MM.1S (cell line): ENCODE measurements around the gene PDIA3.

Source experiments
- CTCF ChIP-seq: fragments of 300-600 bp; sonication (generic); IDR thresholded peaks from 2 replicates; pipeline ENCODE4 v1.5.1; 2016; ENCODE audit warnings: antibody characterized with exemption, low read length, mixed read lengths
- EZH2 ChIP-seq: fragments of 300-600 bp; sonication (generic); optimal IDR thresholded peaks from 2 replicates; pipeline ENCODE3; 2017; ENCODE audit warnings: low read depth, mild to moderate bottlenecking, antibody characterized with exemption, low read length, mixed read lengths
- EZH2phosphoT487 ChIP-seq: fragments of 300-600 bp; sonication (generic); IDR thresholded peaks from 2 replicates; pipeline ENCODE4 v1.6.1; 2018; ENCODE audit warnings: antibody characterized with exemption, low read length

DNA sequence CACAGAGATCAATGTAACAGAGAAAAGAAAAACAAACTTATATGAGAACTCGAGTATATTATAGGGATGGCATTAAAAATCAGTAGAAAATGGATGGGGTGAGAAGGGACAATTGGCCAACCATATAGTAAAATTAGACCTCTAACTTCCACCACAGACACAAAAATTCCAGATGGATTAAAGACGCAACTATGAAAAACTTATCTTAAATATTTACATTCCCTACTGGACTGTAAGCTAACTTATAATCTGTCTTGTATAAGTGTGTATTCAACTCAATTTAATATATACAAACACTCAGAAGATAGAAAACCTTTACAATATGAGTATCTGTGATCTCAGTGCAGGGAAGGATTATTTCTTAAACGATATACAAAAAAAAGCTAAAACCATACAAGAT lies 75.3 kb downstream of the PDIA3 start:
- TF ChIP-seq CTCF (no peak), EZH2 (no peak), EZH2phosphoT487 (no peak)
